Spleen (tissue), 7 donors: Measurements from ENCODE around the gene DPH3.

Source experiments
- CTCF ChIP-seq, 11 experiments: fragments of 200-600 bp in 7 of 11; fragments of 450-650 bp in 4 of 11; sonication (generic) in 4 of 11; IDR thresholded peaks in 8 of 11; conservative IDR thresholded peaks in 3 of 11; 1 replicate in 7 of 11; 2 replicates in 4 of 11; pipeline versions ENCODE4 v1.4.0 to v1.8.0; 2016 to 2021; ENCODE audit warnings: antibody characterized with exemption in 11 of 11, inconsistent platforms in 4 of 11, mild to moderate bottlenecking in 1 of 11
- POLR2A ChIP-seq, 3 donors: fragments of 450-650 bp; IDR thresholded peaks; one replicate each; pipeline ENCODE4 v1.5.1; 2017; ENCODE audit warnings: antibody characterized with exemption in 3 of 3, mild to moderate bottlenecking in 1 of 3
- donor health status: DM: no; HTN: no; CAD: no; lungs with moderate emphysema.
- donor health status: DM: no; HTN: no; CAD: no.
- donor health status: DM: no; HTN: no; CAD: no.

GRCh38 chr3:16277471-16277870 is 12.7 kb upstream of the DPH3 start:
- TF ChIP-seq POLR2A (IDR thresholded peaks at IDR 0.05) (no peak), CTCF (IDR thresholded peaks at IDR 0.05 in 8 of 11, conservative IDR thresholded peaks at IDR 0.05 in 3 of 11) (no peak)
